DOHH2 (cell line): ENCODE measurements around the gene UPP1.

Experiments used
- H3F3A ChIP-seq: fragments of 200-600 bp; sonication (generic), shearing (Covaris generic); 2 replicates; pipeline ENCODE4 v1.6.0; 2016; ENCODE audit warnings: antibody characterized with exemption, mild to moderate bottlenecking; ENCODE audit not compliant: control insufficient read depth, insufficient read depth
- H3K27ac ChIP-seq: fragments of 200-600 bp; sonication (generic); 2 replicates; pipeline ENCODE4 v1.5.1; 2014; ENCODE audit warnings: low read depth, mild to moderate bottlenecking, low read length, moderate library complexity
- H3K27me3 ChIP-seq: fragments of 200-600 bp; sonication (generic); 2 replicates; pipeline ENCODE4 v1.6.1; 2014; ENCODE audit warnings: mild to moderate bottlenecking, low read length, mixed read lengths; ENCODE audit not compliant: control insufficient read depth
- H3K36me3 ChIP-seq: fragments of 200-600 bp; sonication (generic); 2 replicates; pipeline ENCODE4 v1.6.1; 2014; ENCODE audit warnings: mild to moderate bottlenecking, low read length, moderate library complexity, mixed read lengths; ENCODE audit not compliant: control insufficient read depth
- H3K4me1 ChIP-seq: fragments of 200-600 bp; sonication (generic); 2 replicates; pipeline ENCODE4 v1.6.1; 2014; ENCODE audit warnings: mild to moderate bottlenecking, low read length, mixed read lengths; ENCODE audit not compliant: control insufficient read depth
- H3K4me2 ChIP-seq: fragments of 200-600 bp; sonication (generic); 2 replicates; pipeline ENCODE4 v1.6.0; 2014; ENCODE audit warnings: mild to moderate bottlenecking, low read length, moderate library complexity
- H3K4me3 ChIP-seq: fragments of 200-600 bp; sonication (generic); 2 replicates; pipeline ENCODE4 v1.5.1; 2014; ENCODE audit warnings: mild to moderate bottlenecking, low read length, mixed read lengths
- H3K79me2 ChIP-seq: fragments of 200-600 bp; sonication (generic); 2 replicates; pipeline ENCODE4 v1.6.1; 2014; ENCODE audit warnings: mild to moderate bottlenecking, low read length, mixed read lengths; ENCODE audit not compliant: control insufficient read depth
- H3K9me2 ChIP-seq: fragments of 200-600 bp; sonication (generic); replicated peaks from 2 replicates; pipeline ENCODE4 v1.6.1; 2014; ENCODE audit warnings: mild to moderate bottlenecking, low read length, mixed read lengths; ENCODE audit not compliant: control insufficient read depth
- H3K9me3 ChIP-seq: fragments of 200-600 bp; sonication (generic); 2 replicates; pipeline ENCODE4 v1.6.1; 2014; ENCODE audit warnings: antibody characterized with exemption, low read length, mixed read lengths; ENCODE audit not compliant: control insufficient read depth, insufficient read depth
- H4K20me1 ChIP-seq: fragments of 200-600 bp; sonication (generic); 2 replicates; pipeline ENCODE4 v1.6.0; 2014; ENCODE audit warnings: low read depth, mild to moderate bottlenecking, antibody characterized with exemption, low read length, moderate library complexity; ENCODE audit not compliant: control insufficient read depth, insufficient read depth
- EZH2phosphoT487 ChIP-seq: fragments of 200-600 bp; sonication (generic); IDR thresholded peaks from 2 replicates; pipeline ENCODE4 v1.6.1; 2017; ENCODE audit warnings: borderline replicate concordance, mild to moderate bottlenecking, antibody characterized with exemption, low read length, moderate library complexity, mixed read lengths
- TF ChIP-seq, protein P1 (sequence below): fragments of 200-600 bp; sonication (generic); IDR thresholded peaks from one replicate; pipeline ENCODE4 v1.5.1; 2014; ENCODE audit warnings: antibody characterized with exemption, mild to moderate bottlenecking, low read depth, low read length; ENCODE audit not compliant: poor library complexity, severe bottlenecking

Gene UPP1

DNA sequence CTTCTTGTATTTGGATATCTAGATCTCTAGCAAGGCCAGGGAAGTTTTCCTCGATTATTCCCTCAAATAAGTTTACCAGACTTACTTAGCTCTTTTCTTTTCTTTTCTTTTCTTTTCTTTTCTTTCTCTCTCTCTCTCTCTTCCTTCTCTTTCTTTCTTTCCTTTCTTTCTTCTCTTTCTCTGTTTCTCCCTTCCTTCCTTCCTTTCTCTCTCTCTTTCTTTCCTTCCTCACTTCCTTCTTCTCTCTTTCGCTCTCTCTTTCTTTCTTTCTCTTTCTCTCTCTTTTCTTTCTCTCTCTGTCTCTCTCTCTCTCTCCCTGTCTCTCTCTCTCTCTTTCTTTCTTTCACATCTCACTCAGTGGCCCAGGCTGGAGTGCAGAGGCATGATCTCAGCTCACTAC is 37.0 kb downstream of the UPP1 start:
- H3F3A ChIP-seq, result no peaks in the 10 kb centered on the region
- no peaks in the 10 kb centered on the region for H4K20me1 ChIP-seq
- H3K4me3 ChIP-seq, result no peak overlapping the region
- H3K4me1 ChIP-seq, result no peaks in the 10 kb centered on the region
- no peak overlapping the region for H3K27ac ChIP-seq
- H3K79me2 ChIP-seq, result no peaks in the 10 kb centered on the region
- no peaks in the 10 kb centered on the region for H3K36me3 ChIP-seq
- TF ChIP-seq EZH2phosphoT487, result no peak
- TF ChIP-seq, protein P1, sequence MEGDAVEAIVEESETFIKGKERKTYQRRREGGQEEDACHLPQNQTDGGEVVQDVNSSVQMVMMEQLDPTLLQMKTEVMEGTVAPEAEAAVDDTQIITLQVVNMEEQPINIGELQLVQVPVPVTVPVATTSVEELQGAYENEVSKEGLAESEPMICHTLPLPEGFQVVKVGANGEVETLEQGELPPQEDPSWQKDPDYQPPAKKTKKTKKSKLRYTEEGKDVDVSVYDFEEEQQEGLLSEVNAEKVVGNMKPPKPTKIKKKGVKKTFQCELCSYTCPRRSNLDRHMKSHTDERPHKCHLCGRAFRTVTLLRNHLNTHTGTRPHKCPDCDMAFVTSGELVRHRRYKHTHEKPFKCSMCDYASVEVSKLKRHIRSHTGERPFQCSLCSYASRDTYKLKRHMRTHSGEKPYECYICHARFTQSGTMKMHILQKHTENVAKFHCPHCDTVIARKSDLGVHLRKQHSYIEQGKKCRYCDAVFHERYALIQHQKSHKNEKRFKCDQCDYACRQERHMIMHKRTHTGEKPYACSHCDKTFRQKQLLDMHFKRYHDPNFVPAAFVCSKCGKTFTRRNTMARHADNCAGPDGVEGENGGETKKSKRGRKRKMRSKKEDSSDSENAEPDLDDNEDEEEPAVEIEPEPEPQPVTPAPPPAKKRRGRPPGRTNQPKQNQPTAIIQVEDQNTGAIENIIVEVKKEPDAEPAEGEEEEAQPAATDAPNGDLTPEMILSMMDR, result no peak
- peaks cover 11% of the 10 kb centered on the region for H3K27me3 ChIP-seq
- H3K9me3 ChIP-seq, result no peaks in the 10 kb centered on the region
- no peak overlapping the region for H3K4me2 ChIP-seq
- H3K9me2 ChIP-seq, result no peaks in the 10 kb centered on the region

DNA sequence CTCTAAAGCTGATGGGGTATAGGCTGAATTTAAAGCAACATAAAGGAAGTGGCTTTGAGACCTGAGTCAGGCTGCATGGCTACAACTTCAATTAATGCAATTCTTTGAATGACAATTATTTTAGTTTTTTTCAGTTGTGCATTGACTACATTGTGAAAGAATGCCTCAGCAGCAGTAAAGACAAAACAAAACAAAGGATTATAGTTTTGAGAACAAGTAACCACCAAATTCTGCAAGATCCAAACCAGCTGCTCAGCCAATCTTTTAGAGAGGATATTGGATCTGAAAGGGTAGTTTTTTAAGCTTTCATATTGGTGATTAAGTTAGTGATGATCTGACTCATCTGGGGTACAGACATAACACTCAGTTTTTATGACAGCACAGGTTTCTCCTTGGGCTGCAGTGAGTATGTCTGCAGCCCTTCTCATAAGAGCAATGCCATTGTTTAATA is 41.6 kb downstream of the UPP1 start:
- H3K4me2 ChIP-seq, result no peak overlapping the region
- H3K4me3 ChIP-seq, result no peak overlapping the region
- TF ChIP-seq EZH2phosphoT487, result no peak
- TF ChIP-seq, protein P1, result no peak
- H3K27me3 ChIP-seq, result peaks cover 6% of the 10 kb centered on the region
- no peak overlapping the region for H3K27ac ChIP-seq
- H3K9me3 ChIP-seq, result no peaks in the 10 kb centered on the region
- H3K9me2 ChIP-seq, result no peaks in the 10 kb centered on the region
- no peaks in the 10 kb centered on the region for H3K79me2 ChIP-seq
- H3K4me1 ChIP-seq, result no peaks in the 10 kb centered on the region
- no peaks in the 10 kb centered on the region for H3F3A ChIP-seq
- H4K20me1 ChIP-seq, result no peaks in the 10 kb centered on the region
- no peaks in the 10 kb centered on the region for H3K36me3 ChIP-seq

DNA sequence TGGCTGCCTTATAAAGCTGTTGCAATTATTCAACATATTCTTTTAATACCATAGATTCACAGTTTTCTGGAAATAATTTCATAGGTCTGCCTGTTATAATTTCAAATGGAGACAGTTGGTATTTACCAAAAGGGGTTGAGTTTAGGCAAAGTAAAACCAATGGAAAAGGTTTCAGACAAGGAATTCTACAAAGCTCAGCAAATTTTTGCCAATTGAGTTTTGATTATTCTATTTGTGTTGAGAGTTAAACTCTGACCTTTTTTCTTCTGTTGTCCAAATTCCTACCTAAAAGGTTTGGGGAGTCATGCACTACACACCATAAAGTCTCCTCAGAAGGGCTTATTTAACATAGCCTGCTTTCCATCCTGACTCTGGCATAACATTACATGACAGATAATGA is 43.7 kb downstream of the UPP1 start:
- Histone ChIP-seq H4K20me1 (no peaks in the 10 kb centered on the region), H3K4me2 (no peak overlapping the region), H3K27ac (no peak overlapping the region), H3K4me3 (no peak overlapping the region), H3K79me2 (no peaks in the 10 kb centered on the region), H3K27me3 (no peaks in the 10 kb centered on the region; the same call in 1 of the 2 replicates), H3K9me2 (no peaks in the 10 kb centered on the region), H3F3A (no peaks in the 10 kb centered on the region), H3K9me3 (no peaks in the 10 kb centered on the region), H3K4me1 (no peaks in the 10 kb centered on the region), H3K36me3 (no peaks in the 10 kb centered on the region)
- TF ChIP-seq EZH2phosphoT487, result no peak
- TF ChIP-seq, protein P1, result no peak

DNA sequence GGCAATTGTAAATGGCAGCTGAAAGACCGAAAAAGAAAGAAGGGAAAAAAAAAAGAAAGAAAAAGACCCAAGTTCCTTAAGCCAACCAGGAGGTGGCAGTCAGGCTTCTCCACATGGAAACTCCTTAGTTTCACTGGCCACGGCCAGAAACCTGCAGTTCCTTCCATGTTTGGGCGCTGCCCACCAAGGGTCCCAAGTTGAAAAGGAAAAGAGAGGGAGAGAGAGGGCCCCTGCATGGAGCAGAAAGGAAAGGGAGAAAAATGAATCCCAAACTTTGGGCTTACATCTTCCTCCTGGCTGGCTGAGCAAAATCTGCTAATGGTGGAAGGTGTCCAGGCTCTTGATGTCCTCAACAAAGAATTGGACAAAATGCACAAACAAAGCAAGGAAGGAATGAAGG is 50.4 kb downstream of the UPP1 start:
- H4K20me1 ChIP-seq, result no peaks in the 10 kb centered on the region
- TF ChIP-seq, protein P1, result peak; percentile 12
- TF ChIP-seq EZH2phosphoT487, result no peak
- no peaks in the 10 kb centered on the region for H3F3A ChIP-seq
- no peaks in the 10 kb centered on the region for H3K9me2 ChIP-seq
- no peak overlapping the region for H3K4me3 ChIP-seq
- H3K79me2 ChIP-seq, result no peaks in the 10 kb centered on the region
- no peak overlapping the region for H3K27ac ChIP-seq
- H3K9me3 ChIP-seq, result no peaks in the 10 kb centered on the region
- no peaks in the 10 kb centered on the region for H3K4me1 ChIP-seq
- no peaks in the 10 kb centered on the region; the same call in 1 of the 2 replicates for H3K27me3 ChIP-seq
- H3K4me2 ChIP-seq, result no peak overlapping the region
- H3K36me3 ChIP-seq, result no peaks in the 10 kb centered on the region
